Activated T-helper 1 cell treated with Interleukin-2 at 50 U/mL for 16 hours (primary cell): Measurements from ENCODE around the gene SNRNP200.

Source experiments
- DNase-seq: peaks from one replicate; pipeline ENCODE4 v3.0.0-alpha.2; 2020; ENCODE audit warnings: low read depth

The SNRNP200 gene

GRCh38 chr2:96251721-96252292 is 53.5 kb downstream of the SNRNP200 start:
- no peak for DNase-seq

- no peak for DNase-seq
Observed at GRCh38 chr2:96250188-96250587, 55.2 kb downstream of the SNRNP200 start.

- no peak for DNase-seq
Observed at GRCh38 chr2:96249654-96250053, 55.7 kb downstream of the SNRNP200 start.

GRCh38 chr2:96248624-96249023 is 56.7 kb downstream of the SNRNP200 start:
- no peak for DNase-seq

- no peak for DNase-seq
Observed at GRCh38 chr2:96247896-96248295, 57.5 kb downstream of the SNRNP200 start.

GRCh38 chr2:96247009-96247408 is 58.3 kb downstream of the SNRNP200 start:
- DNase-seq, result no peak

- DNase-seq, result no peak
Observed at GRCh38 chr2:96245609-96246390, 59.5 kb downstream of the SNRNP200 start.

GRCh38 chr2:96243843-96244242 is 61.5 kb downstream of the SNRNP200 start:
- DNase-seq, result no peak

- DNase-seq, result peak; percentile 28
Observed at GRCh38 chr2:96241900-96242611, 63.3 kb downstream of the SNRNP200 start.

- no peak for DNase-seq
Observed at GRCh38 chr2:96241227-96241626, 64.1 kb downstream of the SNRNP200 start.

- DNase-seq, result no peak
Observed at GRCh38 chr2:96240341-96241038, 64.9 kb downstream of the SNRNP200 start.

GRCh38 chr2:96239745-96240264 is 65.5 kb downstream of the SNRNP200 start:
- DNase-seq, result no peak

GRCh38 chr2:96239091-96239490 is 66.3 kb downstream of the SNRNP200 start:
- no peak for DNase-seq

- no peak for DNase-seq
Observed at GRCh38 chr2:96238266-96238665, 67.1 kb downstream of the SNRNP200 start.

GRCh38 chr2:96236882-96237281 is 68.5 kb downstream of the SNRNP200 start:
- DNase-seq, result no peak

- DNase-seq, result no peak
Observed at GRCh38 chr2:96233880-96234316, 71.4 kb downstream of the SNRNP200 start.

GRCh38 chr2:96233436-96233835 is 71.9 kb downstream of the SNRNP200 start:
- no peak for DNase-seq

- DNase-seq, result no peak
Observed at GRCh38 chr2:96231316-96231715, 74.0 kb downstream of the SNRNP200 start.

GRCh38 chr2:96225016-96225533 is 80.3 kb downstream of the SNRNP200 start:
- no peak for DNase-seq
